Panc1 (cell line): ENCODE results near the gene LRCH2. TPM values are rescaled to one million over a fixed set of nuclear protein-coding genes. Genes with fewer than 3 reads are reported as not detected.

Experiments used
- ATAC-seq: fragments of 200-7000 bp; cut with Tn5 transposase; 2 replicates; pipeline ENCODE4 v1.9.1; 2020; ENCODE audit warnings: mild to moderate bottlenecking, moderate library complexity
- BruUV-seq: library from RNA; stranded (reverse); fragments of 400-500 nt; replicated peaks from 2 replicates; lab custom pipeline; 2021; lab: Mats Ljungman, UMichigan
- CTCF ChIA-PET: fragments of 300-600 bp; sonication (Branson Sonifier 250); formaldehyde crosslinking; loops from one replicate; lab custom pipeline; 2022; ENCODE audit warnings: antibody characterized with exemption; lab: Charles Lee
- POLR2A ChIA-PET: fragments of 300-600 bp; sonication (Branson Sonifier 250); formaldehyde crosslinking; loops from one replicate; lab custom pipeline; 2022; ENCODE audit warnings: antibody characterized with exemption; lab: Charles Lee
- DNase-seq: peaks from one replicate; pipeline ENCODE4 v3.0.0-alpha.2; 2010; ENCODE audit warnings: low read depth, low spot score
- H3K27ac ChIP-seq: 2 replicates; pipeline ENCODE4 v1.5.1; 2011; ENCODE audit warnings: mild to moderate bottlenecking, low read length, inconsistent platforms
- H3K27me3 ChIP-seq: fragments of 200-500 bp; sonication (Bioruptor generic); 2 replicates; pipeline ENCODE4 v1.6.0; 2014; ENCODE audit warnings: low read length, inconsistent platforms; ENCODE audit not compliant: control insufficient read depth, insufficient read depth
- H3K36me3 ChIP-seq: fragments of 200-500 bp; sonication (Bioruptor generic); 2 replicates; pipeline ENCODE4 v1.5.1; 2014; ENCODE audit warnings: inconsistent platforms, mild to moderate bottlenecking, low read length, moderate library complexity; ENCODE audit not compliant: control insufficient read depth, insufficient read depth
- H3K4me1 ChIP-seq: 2 replicates; pipeline ENCODE4 v1.5.1; 2011; ENCODE audit warnings: inconsistent platforms, mild to moderate bottlenecking, low read length, moderate library complexity; ENCODE audit not compliant: control insufficient read depth, insufficient read depth
- H3K4me3 ChIP-seq, 2 experiments: 2 replicates each; pipeline ENCODE4 v1.5.1; 2011 to 2012; ENCODE audit warnings: low read depth in 2 of 2, low read length in 2 of 2, mild to moderate bottlenecking in 2 of 2, inconsistent platforms in 1 of 2, moderate library complexity in 1 of 2
- H3K9me3 ChIP-seq: fragments of 200-500 bp; sonication (Bioruptor generic); 2 replicates; pipeline ENCODE4 v1.5.1; 2014; ENCODE audit warnings: low read depth, mild to moderate bottlenecking, inconsistent platforms, low read length, moderate library complexity; ENCODE audit not compliant: control insufficient read depth, insufficient read depth
- CTCF ChIP-seq: fragments of 450-650 bp; IDR thresholded peaks from 2 replicates; pipeline ENCODE4 v1.5.1; 2017; ENCODE audit warnings: mild to moderate bottlenecking
- POLR2AphosphoS5 ChIP-seq: IDR thresholded peaks from 2 replicates; pipeline ENCODE4 v1.6.1; 2012; ENCODE audit warnings: mild to moderate bottlenecking, low read depth, low read length, moderate library complexity
- SIN3A ChIP-seq: IDR thresholded peaks from 2 replicates; pipeline ENCODE4 v1.6.1; 2012; ENCODE audit warnings: low read depth, mild to moderate bottlenecking, low read length, moderate library complexity, borderline replicate concordance; ENCODE audit not compliant: insufficient read depth
- TCF7L2 ChIP-seq: IDR thresholded peaks from 2 replicates; pipeline ENCODE4 v1.6.1; 2011; ENCODE audit warnings: mild to moderate bottlenecking, low read depth, low read length, inconsistent platforms
- in situ Hi-C: cut with HindIII; loops from 2 replicates; pipeline ENCODE4 v1.10.0; 2016; ENCODE audit warnings: low sequenced_read_pairs, low pct_unique_long_range_greater_than_20kb
- intact Hi-C: fragments of 100-400 bp; cut with micrococcal nuclease; formaldehyde crosslinking; loops from one replicate; pipeline ENCODE4 v1.10.0; 2022; ENCODE audit not compliant: unreplicated experiment
- total RNA-seq: library from RNA; stranded (reverse); gene quantifications from one replicate; pipeline ENCODE4 v1.2.1, GENCODE V29; 2021; ENCODE audit not compliant: unreplicated experiment
- TF ChIP-seq, protein P1 (sequence below), 2 experiments: IDR thresholded peaks; 2 replicates each; pipeline ENCODE4 v1.6.1; 2011 to 2012; ENCODE audit warnings: low read depth in 2 of 2, control low read depth in 1 of 2, low read length in 1 of 2, mild to moderate bottlenecking in 1 of 2, moderate library complexity in 1 of 2; ENCODE audit not compliant: insufficient read depth in 1 of 2

The LRCH2 gene
- total RNA-seq, 1 experiment from 2014 or later = 0.13 TPM

GRCh38 chrX:115259238-115259875, 25.5 kb upstream of the LRCH2 start:
- BruUV-seq = no TSS peak
- ChIA-PET CTCF (no interaction called here), POLR2A (no interaction called here)
- H3K27ac ChIP-seq = no peak overlapping the region
- intact Hi-C loops = no loop called here
- H3K9me3 ChIP-seq = no peaks in the 10 kb centered on the region
- DNase-seq (no peak), ATAC-seq (no peak)
- H3K36me3 ChIP-seq = no peaks in the 10 kb centered on the region
- no peak overlapping the region for H3K4me3 ChIP-seq
- H3K4me1 ChIP-seq = no peaks in the 10 kb centered on the region
- in situ Hi-C loops = no loop called here
- no peaks in the 10 kb centered on the region for H3K27me3 ChIP-seq
- TF ChIP-seq, protein P1, sequence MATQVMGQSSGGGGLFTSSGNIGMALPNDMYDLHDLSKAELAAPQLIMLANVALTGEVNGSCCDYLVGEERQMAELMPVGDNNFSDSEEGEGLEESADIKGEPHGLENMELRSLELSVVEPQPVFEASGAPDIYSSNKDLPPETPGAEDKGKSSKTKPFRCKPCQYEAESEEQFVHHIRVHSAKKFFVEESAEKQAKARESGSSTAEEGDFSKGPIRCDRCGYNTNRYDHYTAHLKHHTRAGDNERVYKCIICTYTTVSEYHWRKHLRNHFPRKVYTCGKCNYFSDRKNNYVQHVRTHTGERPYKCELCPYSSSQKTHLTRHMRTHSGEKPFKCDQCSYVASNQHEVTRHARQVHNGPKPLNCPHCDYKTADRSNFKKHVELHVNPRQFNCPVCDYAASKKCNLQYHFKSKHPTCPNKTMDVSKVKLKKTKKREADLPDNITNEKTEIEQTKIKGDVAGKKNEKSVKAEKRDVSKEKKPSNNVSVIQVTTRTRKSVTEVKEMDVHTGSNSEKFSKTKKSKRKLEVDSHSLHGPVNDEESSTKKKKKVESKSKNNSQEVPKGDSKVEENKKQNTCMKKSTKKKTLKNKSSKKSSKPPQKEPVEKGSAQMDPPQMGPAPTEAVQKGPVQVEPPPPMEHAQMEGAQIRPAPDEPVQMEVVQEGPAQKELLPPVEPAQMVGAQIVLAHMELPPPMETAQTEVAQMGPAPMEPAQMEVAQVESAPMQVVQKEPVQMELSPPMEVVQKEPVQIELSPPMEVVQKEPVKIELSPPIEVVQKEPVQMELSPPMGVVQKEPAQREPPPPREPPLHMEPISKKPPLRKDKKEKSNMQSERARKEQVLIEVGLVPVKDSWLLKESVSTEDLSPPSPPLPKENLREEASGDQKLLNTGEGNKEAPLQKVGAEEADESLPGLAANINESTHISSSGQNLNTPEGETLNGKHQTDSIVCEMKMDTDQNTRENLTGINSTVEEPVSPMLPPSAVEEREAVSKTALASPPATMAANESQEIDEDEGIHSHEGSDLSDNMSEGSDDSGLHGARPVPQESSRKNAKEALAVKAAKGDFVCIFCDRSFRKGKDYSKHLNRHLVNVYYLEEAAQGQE (IDR thresholded peaks at IDR 0.05; ENCODE audit: insufficient read depth in 1 of 2, low read depth in 2 of 2, low read length in 1 of 2) = no peak
- TF ChIP-seq TCF7L2 = no peak
- TF ChIP-seq CTCF = no peak
- no peak for TF ChIP-seq POLR2AphosphoS5
- no peak for TF ChIP-seq SIN3A

DNA sequence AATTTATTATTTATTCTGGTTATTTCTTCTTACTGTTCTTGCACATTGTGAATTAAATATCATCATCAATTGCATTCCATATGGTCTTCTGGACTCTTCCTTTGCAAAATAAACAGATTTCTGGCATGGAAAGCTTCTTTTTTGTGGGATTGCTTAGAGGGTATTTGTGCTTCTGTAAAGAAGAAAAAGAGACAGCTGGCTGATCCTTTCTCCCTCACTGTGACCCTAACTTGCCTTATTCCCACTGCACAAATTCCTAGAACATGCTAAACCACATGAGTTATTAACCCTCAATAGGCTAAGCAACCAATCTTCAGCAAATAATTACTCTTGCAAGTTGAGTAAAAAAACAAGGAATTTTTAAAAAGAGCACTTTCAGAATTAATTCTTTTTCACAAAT, 23.8 kb upstream of the LRCH2 start:
- Histone ChIP-seq H3K4me1 (no peaks in the 10 kb centered on the region), H3K4me3 (no peak overlapping the region), H3K27me3 (no peaks in the 10 kb centered on the region), H3K27ac (no peak overlapping the region), H3K9me3 (no peaks in the 10 kb centered on the region), H3K36me3 (no peaks in the 10 kb centered on the region)
- intact Hi-C loops (no loop called here), in situ Hi-C loops (no loop called here)
- ATAC-seq (no peak), DNase-seq (no peak)
- CTCF ChIA-PET = no interaction called here
- POLR2A ChIA-PET = no interaction called here
- no peak for TF ChIP-seq POLR2AphosphoS5
- no peak for TF ChIP-seq SIN3A
- no peak for TF ChIP-seq TCF7L2
- TF ChIP-seq CTCF = no peak
- TF ChIP-seq, protein P1 (IDR thresholded peaks at IDR 0.05; ENCODE audit: insufficient read depth in 1 of 2, low read depth in 2 of 2, low read length in 1 of 2) = no peak
- BruUV-seq = no TSS peak
